ENCODE data around the gene NUDT3.

Gene NUDT3

DNA sequence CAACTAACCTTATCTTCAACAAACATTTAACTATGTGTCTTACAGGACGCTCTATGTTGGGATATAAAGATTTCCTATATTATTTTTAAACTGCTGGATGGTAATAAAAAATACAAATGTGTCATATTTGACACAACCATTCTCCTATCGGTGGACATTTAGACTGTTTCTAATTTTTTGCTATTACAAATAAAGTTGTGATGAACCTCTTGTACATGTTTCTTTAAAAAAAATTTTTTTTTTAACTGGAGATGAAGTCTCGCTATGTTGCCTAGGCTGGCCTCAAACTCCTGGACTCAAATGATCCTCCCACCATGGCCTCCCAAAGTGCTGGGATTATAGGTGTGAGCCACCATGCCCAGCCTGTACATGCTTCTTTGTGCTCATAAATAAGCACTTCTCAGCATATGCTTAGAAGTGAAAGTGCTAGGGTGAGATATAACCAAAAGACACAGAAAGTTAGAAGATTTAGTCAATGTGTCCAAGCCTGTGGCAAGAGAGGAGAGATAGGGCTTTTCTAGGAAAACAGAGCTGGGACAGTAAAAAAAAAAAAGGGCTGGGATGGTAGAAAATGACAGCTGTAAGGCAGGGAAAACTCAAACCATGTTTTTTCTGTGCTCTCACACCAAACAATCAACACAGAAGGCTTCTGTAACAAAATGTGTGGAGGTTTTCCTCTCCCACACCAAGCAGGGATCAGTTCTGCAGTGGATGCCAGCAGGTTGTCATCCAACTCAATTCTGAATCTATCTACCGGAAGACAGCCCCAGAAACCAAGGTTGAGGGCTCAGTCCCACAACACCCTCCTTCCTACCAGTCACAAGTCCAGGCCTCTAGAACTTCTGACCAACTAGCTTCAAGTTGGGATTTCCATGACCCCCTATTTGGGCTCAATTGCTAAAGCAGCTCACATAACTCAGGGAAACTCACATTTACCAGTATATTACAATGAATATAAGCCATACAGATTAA is 73.7 kb downstream of the NUDT3 start:
- DNase-seq, result no peak

DNA sequence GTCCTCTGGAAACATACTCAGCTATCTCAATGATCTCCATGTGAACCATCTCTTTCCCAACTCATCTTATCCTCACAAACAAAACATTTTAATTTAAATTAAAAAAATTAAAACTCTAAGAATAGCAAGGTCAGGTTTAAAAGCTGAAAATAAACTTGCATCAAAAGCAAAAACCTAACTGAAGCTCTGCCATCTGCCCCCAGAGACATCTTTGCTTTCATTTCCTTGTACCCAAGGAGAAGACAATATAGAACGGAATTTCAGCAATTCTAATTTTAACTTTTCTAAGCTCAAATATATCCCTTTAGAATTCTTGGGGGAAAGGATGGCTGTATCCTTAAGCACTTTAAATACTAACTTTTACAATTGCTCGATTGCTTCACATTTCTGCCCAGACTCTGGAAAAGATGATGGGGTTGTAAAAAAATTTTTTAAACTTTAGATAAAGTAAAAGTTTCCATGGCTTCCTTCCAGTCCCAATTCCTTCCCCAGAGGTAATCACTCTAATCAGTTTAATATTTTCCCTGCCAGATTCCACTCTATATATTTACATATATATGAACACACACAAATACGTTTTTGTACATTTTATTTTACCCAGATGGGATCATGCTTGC is 74.5 kb downstream of the NUDT3 start:
- peak; percentile 65 for DNase-seq

DNA sequence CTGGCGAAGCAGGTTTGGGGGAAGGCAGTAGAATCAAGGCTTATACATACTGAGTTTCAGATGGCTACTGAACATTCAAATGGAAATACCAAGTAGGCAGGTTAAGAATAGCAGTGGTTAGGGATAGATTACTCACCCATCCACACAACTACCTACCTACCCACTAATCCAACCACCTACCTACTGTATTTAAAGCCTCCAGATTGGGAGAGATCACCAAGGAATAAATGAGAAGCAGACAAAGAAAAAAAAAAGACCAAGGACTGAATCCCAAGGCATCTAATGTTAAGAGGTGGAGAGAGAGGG is 75.3 kb downstream of the NUDT3 start:
- no peak for DNase-seq

DNA sequence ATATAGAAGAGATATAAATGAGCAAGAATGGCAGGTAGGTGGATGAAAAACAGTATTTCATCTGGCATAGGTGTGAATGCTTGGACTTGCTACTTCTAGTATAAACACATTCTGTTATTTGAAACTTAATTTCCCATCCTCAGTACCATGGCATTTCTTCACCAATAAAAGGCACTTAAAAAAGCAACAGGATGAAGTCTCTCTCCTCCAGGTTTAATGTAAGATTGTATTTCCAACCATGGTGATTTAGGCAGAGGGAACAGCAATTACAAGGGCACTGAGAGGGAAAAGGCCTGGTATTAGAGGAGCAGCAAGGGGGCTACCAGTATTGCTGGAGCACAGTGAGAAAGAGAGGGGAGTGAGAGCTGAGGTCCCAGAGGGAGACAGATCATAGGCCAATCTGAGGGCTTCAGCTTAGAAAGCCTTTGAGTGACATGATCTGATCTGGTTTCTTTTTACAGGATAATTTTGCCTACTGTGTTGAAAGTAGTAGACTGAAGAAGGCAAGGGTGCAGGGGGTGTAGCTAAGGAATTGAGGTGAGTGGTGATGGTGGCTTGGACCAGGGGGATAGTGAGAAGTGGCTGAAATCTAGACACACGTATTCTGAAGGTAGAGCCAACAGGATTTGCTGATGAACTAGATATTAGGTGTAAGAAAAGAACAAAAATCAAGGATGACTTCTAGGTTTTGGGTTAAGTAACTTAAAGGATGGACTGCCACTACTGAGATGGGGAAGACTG is 75.9 kb downstream of the NUDT3 start:
- DNase-seq, result no peak

DNA sequence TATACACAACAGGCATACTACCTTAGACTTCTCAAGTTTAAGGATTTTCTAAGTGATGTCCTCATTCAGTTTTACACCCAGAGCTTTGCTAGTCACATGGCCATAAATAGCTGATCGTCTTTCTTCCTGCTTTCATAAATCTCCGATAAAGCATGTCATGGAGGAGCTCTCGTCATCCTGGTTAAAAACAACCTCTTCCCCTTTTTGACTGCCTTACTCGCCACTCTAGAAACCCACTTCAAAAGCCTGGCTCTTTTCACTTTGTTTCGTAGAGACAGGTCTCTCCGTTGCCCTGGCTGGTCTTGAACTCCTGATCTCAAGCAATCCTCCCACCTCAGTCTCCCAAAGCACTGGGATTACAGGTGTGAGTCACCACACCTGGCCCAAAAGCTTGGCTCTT is 76.7 kb downstream of the NUDT3 start:
- no peak for DNase-seq

DNA sequence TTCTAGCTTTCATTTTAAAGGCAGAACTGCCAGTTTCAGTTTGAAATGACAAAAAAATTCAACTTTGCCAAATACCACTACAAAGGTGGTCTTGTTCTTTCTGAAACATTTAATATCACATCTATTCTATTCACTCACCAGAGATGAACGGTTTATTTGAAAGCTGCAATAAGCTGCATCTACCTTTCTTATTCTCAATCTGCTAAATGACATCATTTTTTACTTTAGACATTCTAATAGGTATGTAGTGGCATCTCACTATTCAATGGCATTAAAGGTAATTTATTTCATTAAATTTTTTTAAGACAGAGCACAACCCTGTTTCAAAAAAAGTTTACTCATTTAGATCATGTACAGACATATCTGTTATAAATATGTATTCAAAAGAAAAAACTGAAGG is 77.2 kb downstream of the NUDT3 start:
- no peak for DNase-seq

DNA sequence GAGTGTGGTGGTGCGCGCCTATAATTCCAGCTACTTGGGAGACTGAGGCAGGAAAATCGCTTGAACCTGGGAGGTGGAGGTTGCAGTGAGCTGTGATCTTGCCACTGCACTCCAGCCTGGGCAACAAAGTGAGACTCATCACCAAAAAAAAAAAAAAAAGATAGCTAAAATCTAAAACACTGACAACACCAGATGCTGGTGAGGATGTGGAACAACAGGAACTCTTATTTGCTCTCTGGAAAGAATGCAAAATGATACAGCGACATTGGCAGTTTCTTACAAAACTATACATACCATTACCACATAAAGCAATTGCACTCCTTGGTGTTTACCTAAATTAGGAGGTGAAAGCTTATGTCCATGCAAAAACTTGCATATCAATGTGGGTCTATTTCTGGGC is 80.2 kb downstream of the NUDT3 start:
- no peak for DNase-seq

DNA sequence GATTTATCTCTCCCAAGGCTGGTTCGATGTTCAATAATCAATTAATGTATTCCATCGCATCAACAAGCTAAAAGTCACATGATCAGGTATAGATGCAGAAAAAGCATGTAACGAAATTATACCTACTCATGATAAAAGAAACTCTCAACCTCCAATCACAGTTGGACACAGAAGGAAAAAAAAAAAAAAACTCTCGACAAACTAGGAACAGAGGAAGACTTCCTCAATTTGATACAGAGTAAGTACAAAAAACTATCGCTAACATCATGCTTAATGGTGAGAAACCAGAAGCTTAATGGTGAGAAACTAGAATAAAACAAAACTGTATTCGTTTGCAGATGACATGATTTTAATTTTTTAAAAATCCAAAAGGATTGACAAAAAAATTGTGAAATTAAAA is 81.7 kb downstream of the NUDT3 start:
- DNase-seq, result no peak

DNA sequence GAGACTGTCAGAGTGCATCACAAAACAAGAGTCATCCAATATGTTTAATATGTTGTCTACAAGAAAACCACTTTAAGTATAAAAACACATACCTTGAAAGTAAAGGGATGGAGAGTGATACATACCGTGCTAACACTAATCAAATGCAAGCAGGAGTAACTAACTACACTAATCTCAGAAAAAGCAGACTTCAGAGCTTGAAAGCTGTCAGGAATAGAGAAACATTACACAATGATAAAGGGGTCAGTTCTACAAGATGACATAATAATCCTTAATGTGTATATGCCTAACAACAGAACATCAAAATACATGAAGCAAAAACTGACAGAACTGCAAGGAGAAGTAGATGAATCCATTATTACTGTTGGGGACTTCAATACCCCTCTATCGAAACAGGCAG is 84.0 kb downstream of the NUDT3 start:
- DNase-seq, result no peak

DNA sequence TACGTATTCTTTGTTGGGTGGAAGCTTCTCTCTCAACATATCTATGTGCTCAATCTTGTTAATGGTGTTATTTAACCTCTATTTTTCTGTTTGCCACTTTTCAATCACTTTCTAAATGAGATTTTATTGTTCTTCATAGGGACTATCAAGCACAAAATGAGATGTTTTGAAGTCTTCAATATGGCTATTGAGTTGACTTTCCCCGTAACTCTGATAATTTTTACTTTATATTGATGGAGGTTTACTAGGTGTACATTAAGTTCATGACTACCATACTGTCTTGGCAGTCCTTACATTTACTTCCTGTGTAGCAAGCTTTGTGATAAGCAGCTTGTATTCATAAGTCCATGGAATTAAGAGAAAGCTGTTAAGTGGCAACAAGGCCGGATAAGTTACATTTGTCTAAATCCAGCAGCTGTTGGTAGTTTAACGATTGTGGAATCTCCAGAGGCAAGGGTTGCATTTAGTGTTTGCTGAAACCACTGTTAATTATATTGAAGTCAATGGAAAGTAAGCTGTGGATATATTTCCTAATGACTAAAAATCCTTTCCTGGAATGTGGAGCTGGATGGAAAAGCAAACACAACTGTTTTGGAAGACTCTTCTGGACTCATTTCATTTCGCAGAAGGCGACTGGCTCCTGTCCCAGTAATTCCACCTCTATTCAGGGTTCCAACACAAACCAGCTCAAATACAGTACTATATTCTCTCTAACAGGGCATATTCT is 86.3 kb downstream of the NUDT3 start:
- DNase-seq, result peak; percentile 57

DNA sequence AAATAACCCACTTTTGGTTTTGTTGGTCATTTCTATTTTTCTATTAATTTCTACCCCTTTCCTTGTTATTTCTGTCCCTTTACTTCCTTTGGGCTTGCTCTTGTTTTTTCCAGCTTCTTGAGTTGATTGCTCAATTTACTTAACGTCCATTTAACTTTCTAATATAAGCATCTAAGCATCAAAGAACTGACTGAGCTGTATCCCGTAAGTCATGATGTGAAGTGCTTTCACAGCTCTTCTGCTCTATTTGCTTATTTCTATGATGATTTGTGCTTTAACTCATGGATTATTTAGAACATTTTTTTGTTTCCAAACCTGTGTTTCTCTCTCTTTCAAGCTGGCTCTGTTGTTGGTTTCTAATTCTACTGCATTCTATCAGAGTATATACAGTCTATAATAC is 87.0 kb downstream of the NUDT3 start:
- DNase-seq, result no peak

DNA sequence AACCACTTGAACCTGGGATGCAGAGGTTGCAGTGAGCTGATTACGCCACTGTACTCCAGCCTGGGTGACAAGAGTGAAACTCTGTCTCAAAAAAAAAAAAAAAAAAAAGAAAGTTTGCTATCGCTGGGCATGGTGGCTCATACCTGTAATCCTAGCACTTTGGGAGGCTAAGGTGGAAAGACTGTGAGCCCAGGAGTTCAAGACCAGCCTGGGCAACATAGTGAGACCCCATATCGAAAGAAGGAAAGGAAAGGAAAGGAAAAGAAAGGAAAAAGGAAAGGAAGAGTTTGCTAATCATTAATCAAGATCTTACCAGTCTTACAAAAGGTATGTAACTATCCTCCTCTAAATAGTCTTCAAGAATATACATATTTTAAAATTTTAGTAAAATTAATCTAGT is 88.3 kb downstream of the NUDT3 start:
- no peak for DNase-seq

DNA sequence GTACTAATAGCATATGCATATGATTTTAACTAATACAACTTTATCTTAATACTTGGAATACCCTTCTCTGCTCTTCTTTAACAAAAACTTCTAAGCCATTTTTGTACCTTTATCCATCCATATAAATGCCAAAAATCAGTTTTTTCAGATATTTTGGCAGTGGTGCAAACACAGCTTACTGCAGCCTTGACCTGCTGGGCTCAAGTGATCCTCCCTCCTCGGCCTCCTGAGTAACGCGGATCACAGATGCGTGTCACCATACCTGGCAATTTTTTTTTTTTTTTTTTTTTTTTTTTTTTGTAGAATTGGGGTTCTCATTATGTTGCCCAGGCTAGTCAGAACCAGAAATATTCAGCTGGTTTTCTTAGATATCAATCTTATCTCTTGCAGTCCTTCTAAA is 89.5 kb downstream of the NUDT3 start:
- no peak for DNase-seq

DNA sequence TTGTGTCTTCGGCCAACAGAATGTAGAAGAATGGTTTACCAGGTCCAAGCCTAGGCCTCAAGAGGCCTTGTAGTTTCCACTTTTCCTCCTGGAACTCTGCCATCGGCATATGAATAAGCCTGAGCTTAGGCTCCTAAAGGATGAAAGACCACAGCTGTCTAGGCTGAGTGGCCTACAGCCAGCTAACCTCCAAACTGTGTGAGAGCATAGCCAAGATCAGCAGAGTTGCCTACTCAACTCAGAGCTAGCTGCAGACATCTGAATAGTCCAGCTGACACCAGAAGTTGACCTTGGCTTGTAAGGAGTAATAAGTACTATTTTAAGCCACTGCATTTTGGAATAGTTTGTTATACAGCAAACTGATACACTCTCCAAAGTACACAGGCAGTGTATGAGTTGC is 91.1 kb downstream of the NUDT3 start:
- no peak for DNase-seq

DNA sequence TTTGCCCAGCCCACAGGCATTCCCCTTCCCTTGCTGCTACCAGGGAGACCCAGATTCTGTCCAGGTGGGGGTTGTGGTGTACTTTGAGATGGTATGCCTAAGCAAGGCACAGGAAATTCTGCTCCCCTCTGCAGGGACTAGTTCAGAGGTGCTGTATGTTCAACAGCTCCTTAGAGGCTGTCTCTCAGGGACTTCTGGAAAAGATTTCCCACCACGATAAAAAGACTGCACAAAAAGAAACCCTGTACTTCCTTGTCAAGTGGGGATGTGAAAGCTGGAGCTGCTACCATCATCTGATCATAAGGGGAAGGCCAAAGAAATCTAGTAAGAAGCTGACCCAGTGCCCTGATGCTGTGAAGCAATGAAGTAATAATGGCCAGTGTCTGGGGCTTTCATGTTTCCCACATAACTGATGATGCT is 92.1 kb downstream of the NUDT3 start:
- no peak for DNase-seq

DNA sequence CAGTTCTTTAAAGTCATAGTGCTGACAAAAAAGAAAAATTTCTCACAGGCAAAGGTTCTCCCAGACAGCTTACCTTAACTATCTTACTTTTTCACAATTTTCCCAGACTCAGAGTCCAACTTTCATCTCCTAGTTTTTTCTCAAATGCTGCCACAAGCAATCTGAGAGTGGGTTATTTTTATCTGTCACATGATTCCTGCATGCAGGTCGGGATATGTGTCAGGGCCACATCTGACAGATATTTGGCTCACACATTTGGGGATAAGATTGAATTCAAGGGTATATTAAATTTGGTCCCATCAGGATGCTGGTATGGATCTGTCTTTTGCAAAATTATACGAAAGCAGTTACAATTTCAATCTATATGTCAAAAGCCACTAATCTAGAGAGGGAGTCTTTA is 93.5 kb downstream of the NUDT3 start:
- no peak for DNase-seq

DNA sequence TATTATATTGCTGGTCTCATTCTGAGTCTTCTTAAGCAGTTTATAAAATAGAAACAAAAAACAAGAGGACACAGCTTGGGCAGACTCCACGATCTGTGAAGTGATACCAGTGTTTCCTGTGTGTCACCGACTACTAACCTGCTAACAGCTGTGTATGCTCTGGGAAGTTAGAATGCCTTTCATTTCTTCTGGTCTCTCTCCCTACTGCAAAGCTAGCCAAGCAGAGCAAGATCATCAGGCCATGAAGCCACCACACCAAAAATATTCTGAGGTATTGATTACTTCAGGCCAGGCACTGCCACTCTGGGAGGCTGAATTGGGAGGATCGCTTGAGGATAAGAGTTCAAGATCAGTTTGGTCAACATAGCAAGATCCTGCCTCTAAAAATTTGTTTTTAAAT is 96.7 kb downstream of the NUDT3 start:
- no peak for DNase-seq

DNA sequence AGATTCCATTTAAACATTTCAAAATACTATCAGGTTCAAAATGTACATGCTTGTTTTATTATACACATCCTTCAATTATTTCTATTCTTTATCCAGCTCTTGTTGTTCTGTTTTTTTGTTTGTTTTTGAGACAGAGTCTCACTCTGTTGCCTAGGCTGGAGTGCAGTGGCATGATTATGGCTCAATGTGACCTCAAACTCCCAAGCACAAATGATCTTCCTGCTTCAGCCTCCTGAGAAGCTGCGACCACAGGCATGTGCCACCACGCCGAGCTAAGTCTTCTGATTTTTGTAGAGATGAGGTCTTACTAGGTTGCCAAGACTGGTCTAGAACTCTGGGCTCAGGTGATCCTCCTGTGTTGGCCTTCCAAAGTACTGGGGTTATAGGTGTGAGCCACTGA is 99.5 kb downstream of the NUDT3 start:
- DNase-seq, result no peak

DNA sequence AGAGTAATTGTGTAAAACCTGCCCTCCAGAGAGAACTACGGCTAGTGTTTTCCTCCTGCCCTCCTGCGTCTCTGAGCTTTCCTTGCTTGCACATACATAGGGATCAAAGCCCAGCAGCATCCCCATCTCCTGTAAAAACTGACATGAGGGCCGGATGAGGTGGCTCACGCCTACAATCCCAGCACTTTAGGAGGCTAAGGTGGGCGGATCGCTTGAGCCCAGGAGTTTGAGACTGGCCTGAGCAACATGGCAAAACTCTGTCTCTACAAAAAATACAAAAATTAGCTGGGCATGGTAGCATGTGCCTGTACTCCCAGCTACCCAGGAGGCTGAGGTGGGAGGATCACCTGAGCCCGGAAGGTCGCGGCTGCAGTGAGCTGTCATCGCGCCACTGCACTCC is 103.3 kb downstream of the NUDT3 start:
- DNase-seq, result no peak

DNA sequence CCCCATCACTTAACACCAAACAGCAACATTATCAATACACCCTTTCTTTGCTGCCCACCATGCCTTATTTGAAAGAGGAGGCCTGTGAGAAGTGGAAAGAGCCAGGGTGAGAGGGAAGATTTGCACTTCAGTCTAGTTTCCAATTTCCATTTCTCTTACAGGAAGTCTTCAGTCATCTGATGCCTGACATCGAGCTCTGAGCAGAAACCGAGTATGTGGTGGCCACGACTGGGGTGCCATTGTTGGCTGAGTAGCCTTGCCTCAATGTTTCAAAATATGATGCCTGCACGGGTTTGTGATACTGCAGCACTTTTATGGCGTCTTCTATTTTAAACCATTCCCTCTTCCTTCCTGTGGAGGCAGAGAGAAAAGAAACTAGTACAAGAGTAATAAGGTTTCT is 103.9 kb downstream of the NUDT3 start:
- DNase-seq, result no peak

DNA sequence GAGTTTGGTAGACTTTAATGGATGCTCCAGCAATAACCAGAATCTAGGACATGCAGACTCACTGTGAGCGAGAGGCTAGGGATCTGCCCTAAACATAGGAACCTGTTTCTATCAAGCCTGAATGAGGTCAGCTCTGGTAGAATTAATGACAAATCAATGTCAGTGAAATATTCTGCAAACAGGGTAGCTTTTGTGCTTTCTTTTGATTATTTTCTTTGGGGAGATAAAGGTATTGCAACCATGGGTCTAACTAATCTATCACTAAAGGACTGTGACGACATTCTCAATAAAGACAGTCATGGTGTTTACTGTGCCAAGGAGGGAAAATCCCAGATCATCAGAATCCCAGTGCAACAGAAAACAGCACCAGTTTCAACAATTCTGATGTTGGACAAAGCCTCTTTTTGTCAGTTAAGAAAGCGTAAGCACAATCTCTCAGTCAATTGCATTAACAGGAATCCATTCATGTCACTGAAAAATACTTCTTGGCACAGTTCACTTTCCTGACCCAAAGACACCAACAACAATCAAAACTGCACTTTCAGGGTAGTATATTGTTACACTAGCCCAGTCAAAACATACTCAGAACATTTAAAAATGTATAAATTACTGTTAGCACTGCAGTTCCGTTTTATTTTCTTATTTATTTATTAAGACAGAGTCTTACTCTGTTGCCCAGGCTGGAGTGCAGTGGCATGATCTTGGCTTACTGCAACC is 106.9 kb downstream of the NUDT3 start:
- DNase-seq, result no peak

DNA sequence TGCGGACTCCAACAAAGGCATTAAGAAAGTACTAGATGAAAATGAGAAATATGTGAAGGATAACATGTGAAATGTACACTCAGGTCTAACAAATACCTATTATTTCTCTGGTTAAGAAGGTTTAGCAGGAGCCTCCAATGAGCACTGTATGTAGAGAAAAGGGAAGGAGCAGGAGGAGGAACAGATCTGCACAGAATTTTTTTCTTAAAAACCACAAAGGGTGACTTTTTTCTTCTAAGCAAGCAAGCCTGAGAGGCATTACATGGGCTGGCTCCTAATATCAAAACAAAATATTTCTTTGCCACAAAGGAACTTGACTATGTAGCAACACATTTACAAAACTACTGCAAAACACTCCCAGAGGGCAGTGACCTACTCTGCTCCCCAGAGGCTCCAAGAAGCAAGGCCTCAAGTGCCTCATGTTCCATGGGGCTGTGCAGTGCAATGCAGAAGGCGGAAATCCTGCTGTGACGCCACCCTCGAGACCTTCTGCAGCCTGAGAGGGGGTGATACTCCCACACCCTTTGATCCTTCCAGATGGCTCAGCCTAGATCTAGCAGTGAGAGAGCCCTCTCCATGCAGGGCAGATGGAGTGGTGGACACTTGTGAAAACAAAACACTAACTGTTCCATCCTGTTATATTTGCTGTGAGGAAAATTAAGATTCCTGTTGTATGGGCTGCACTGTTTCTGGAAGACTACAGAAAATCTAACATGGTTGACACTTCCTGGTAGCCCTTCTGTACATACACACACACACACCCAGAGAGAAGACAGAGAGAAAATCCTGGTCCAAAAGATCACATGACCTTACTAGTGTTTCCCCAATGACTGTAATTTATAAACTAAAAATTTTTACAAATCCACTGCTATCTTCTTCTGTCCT is 107.7 kb downstream of the NUDT3 start:
- DNase-seq, result no peak

Measured in eye (tissue), 1 donor.